Neuronal stem cell (in vitro differentiated cells): ENCODE data around the gene AFF3.
A peak's percentile ranks its signal among the peaks of the same experiment; 100 is the strongest.

Experiments
- DNase-seq: peaks from one replicate; pipeline ENCODE4 v3.0.0-alpha.2; 2013; ENCODE audit warnings: low spot score
- H2AFZ ChIP-seq: one replicate; pipeline ENCODE4 v1.6.1; 2013; ENCODE audit warnings: mild to moderate bottlenecking, low read length, inconsistent platforms
- H2AK5ac ChIP-seq: 2 replicates; pipeline ENCODE4 v1.6.1; 2013; ENCODE audit warnings: low read depth, mild to moderate bottlenecking, inconsistent platforms, low read length, moderate library complexity, mixed read lengths
- H2BK120ac ChIP-seq: 2 replicates; pipeline ENCODE4 v1.6.1; 2013; ENCODE audit warnings: low read depth, mild to moderate bottlenecking, inconsistent platforms, low read length, moderate library complexity, mixed read lengths
- H2BK12ac ChIP-seq: one replicate; pipeline ENCODE4 v1.6.1; 2013; ENCODE audit warnings: low read length, inconsistent platforms
- H2BK15ac ChIP-seq: 2 replicates; pipeline ENCODE4 v1.6.1; 2013; ENCODE audit warnings: mild to moderate bottlenecking, low read length, inconsistent platforms, mixed read lengths
- H2BK5ac ChIP-seq: one replicate; pipeline ENCODE4 v1.6.1; 2013; ENCODE audit warnings: inconsistent platforms, mild to moderate bottlenecking, low read length, moderate library complexity
- H3K14ac ChIP-seq: one replicate; pipeline ENCODE4 v1.6.1; 2013; ENCODE audit warnings: low read length, inconsistent platforms
- H3K18ac ChIP-seq: 2 replicates; pipeline ENCODE4 v1.6.1; 2013; ENCODE audit warnings: low read length, inconsistent platforms
- H3K23ac ChIP-seq: 2 replicates; pipeline ENCODE4 v1.6.1; 2013; ENCODE audit warnings: low read depth, mild to moderate bottlenecking, mixed read lengths, low read length, inconsistent platforms; ENCODE audit not compliant: poor library complexity
- H3K27ac ChIP-seq: replicated peaks from 3 replicates; pipeline ENCODE4 v1.5.1; 2013; ENCODE audit warnings: low read length, inconsistent platforms
- H3K27me3 ChIP-seq, 3 experiments: 2 replicates each; pipeline ENCODE4 v1.6.1; 2013; ENCODE audit warnings: low read length in 3 of 3, mild to moderate bottlenecking in 2 of 3, inconsistent platforms in 1 of 3, low read depth in 1 of 3, mixed read lengths in 1 of 3, moderate library complexity in 1 of 3; ENCODE audit not compliant: control insufficient read depth in 3 of 3, insufficient read depth in 3 of 3
- H3K36me3 ChIP-seq, 2 donors: replicated peaks in 1 of 2; 2 replicates each; pipeline ENCODE4 v1.6.1; 2013; ENCODE audit warnings: low read length in 2 of 2; ENCODE audit not compliant: control insufficient read depth in 2 of 2, insufficient read depth in 2 of 2
- H3K4ac ChIP-seq: 2 replicates; pipeline ENCODE4 v1.6.1; 2013; ENCODE audit warnings: inconsistent platforms, mild to moderate bottlenecking, low read length, moderate library complexity
- H3K4me1 ChIP-seq, 2 donors: 1 replicate in 1 of 2; 2 replicates in 1 of 2; pipeline ENCODE4 v1.6.1; 2013; ENCODE audit warnings: low read length in 2 of 2, low read depth in 1 of 2; ENCODE audit not compliant: control insufficient read depth in 2 of 2, insufficient read depth in 1 of 2
- H3K4me2 ChIP-seq: one replicate; pipeline ENCODE4 v1.6.1; 2013; ENCODE audit warnings: mild to moderate bottlenecking, low read length, inconsistent platforms; ENCODE audit not compliant: insufficient read depth, poor library complexity, severe bottlenecking
- H3K4me3 ChIP-seq, 2 donors: 2 replicates each; pipeline ENCODE4 v1.5.1; 2013; ENCODE audit warnings: low read length in 2 of 2, mild to moderate bottlenecking in 2 of 2, inconsistent platforms in 1 of 2, moderate library complexity in 1 of 2
- H3K79me1 ChIP-seq: one replicate; pipeline ENCODE4 v1.6.1; 2013; ENCODE audit warnings: low read depth, mild to moderate bottlenecking, inconsistent platforms, low read length, moderate library complexity
- H3K9ac ChIP-seq: one replicate; pipeline ENCODE4 v1.6.1; 2013; ENCODE audit warnings: mild to moderate bottlenecking, low read depth, low read length, inconsistent platforms; ENCODE audit not compliant: poor library complexity
- H3K9me3 ChIP-seq, 2 donors: replicated peaks in 1 of 2; 2 replicates each; pipeline versions ENCODE3 to v1.6.1; 2013; ENCODE audit warnings: low read length in 2 of 2, mild to moderate bottlenecking in 2 of 2, inconsistent platforms in 1 of 2, low read depth in 1 of 2, mixed read lengths in 1 of 2, moderate library complexity in 1 of 2; ENCODE audit not compliant: control insufficient read depth in 2 of 2, insufficient read depth in 1 of 2
- H4K8ac ChIP-seq: one replicate; pipeline ENCODE4 v1.6.1; 2013; ENCODE audit warnings: low read depth, mild to moderate bottlenecking, inconsistent platforms, low read length, moderate library complexity
- H4K91ac ChIP-seq: one replicate; pipeline ENCODE4 v1.6.1; 2013; ENCODE audit warnings: low read length, low read depth, mild to moderate bottlenecking, inconsistent platforms; ENCODE audit not compliant: poor library complexity
- WGBS, 2 donors: extraction: QIAGEN DNeasy Blood & Tissue Kit; methylation state at CpG; one replicate each; pipeline ENCODE4 v1.1.7; 2013; ENCODE audit warnings: missing lambda C conversion rate in 2 of 2, mixed read lengths in 1 of 2; ENCODE audit not compliant: insufficient read length in 2 of 2, insufficient replicate concordance in 1 of 2; ENCODE audit errors: extremely low coverage in 2 of 2; 5-methylcytosine and 5-hydroxymethylcytosine counted together

AFF3 gene

DNA sequence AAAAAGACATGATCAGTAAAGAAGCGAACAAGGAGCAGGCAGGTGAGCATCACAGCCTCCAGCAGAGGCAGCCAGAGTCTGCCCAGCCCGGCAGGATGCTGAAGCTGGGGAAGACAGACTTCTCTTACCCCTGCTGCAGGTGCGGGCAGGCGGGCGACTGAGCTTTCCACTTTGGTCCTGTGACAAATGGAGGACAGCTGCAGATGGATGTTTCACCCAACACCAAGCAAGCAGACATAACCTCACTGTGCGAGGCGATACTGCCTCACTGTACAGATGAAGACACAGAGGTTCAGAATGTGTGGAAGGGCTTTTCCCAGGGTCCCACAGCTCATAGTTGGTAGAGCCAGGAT is 251.0 kb downstream of the AFF3 start:
- Histone ChIP-seq H2BK12ac (no peak overlapping the region), H3K4me1 (peaks cover 12 to 18% of the 10 kb centered on the region in 2 donors), H3K9ac (no peak overlapping the region), H3K27me3 (no peaks in the 10 kb centered on the region), H2AK5ac (no peak overlapping the region), H2BK5ac (no peak overlapping the region), H2AFZ (peak overlapping the region; percentile 33), H3K4ac (no peak overlapping the region), H3K4me3 (no peak overlapping the region), H3K27ac (no peak overlapping the region), H3K14ac (no peak overlapping the region), H2BK120ac (no peak overlapping the region), H3K9me3 (no peaks in the 10 kb centered on the region), H4K8ac (no peak overlapping the region), H3K23ac (no peak overlapping the region), H4K91ac (no peak overlapping the region), H3K18ac (no peak overlapping the region), H3K79me1 (no peaks in the 10 kb centered on the region), H3K4me2 (no peak overlapping the region), H3K36me3 (no peaks in the 10 kb centered on the region), H2BK15ac (no peak overlapping the region)
- no CpG with 5 or more reads among the region's 7 CpGs for WGBS, 2 donors
- DNase-seq: no peak

DNA sequence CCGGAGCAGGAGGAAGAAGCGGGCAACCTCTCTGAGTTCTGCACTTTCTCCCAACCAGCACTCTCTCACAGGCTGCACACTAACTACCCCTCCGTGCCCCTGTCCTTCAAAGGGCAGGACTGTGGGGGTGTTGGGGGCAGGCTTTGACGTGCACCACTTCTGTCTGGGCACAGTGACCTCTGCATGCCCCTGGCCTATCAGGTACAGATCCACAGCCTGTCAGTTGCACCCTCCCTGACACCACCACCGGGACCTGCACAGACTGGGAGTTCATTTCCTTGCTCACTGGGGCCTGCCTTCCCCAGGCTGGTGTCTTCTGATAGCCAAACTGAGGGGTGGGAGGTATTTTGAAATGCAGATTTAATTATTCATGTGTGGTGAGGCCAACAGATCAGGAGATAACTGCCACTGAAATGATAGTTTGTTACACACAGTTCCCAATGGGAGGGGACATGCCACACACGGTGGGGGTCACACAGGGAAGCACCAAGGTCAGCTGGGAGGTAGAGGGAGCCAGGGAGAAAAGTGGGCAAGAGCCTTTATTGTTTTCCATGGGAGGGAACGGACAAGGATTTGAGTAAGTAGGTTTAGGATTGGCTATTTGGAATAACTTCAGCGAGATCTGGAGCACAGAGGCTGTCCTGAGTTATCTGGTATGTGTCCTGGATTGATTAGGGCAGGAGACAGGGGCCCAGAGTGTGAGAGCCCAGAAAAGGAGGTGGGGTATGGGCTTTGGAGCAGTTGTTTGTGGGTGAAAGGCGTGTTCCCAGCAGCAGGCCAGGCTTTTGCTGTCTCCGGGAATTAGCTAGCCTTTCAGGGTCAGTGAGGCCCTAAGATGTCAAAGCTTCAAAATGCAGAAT is 251.6 kb downstream of the AFF3 start:
- H2BK120ac ChIP-seq: no peak overlapping the region
- H3K27ac ChIP-seq: no peak overlapping the region
- DNase-seq: no peak
- peak overlapping the region; percentile 33 for H2AFZ ChIP-seq
- no peak overlapping the region for H4K91ac ChIP-seq
- H3K9ac ChIP-seq: no peak overlapping the region
- no peak overlapping the region for H3K4me3 ChIP-seq
- no peak overlapping the region for H2AK5ac ChIP-seq
- no peak overlapping the region for H3K4me2 ChIP-seq
- H2BK5ac ChIP-seq: no peak overlapping the region
- H2BK12ac ChIP-seq: no peak overlapping the region
- H3K18ac ChIP-seq: no peak overlapping the region
- H2BK15ac ChIP-seq: no peak overlapping the region
- H3K4me1 ChIP-seq: peaks cover 12 to 18% of the 10 kb centered on the region in 2 donors
- H3K4ac ChIP-seq: no peak overlapping the region
- no peaks in the 10 kb centered on the region for H3K27me3 ChIP-seq
- no peaks in the 10 kb centered on the region for H3K9me3 ChIP-seq
- H3K79me1 ChIP-seq: no peaks in the 10 kb centered on the region
- no peak overlapping the region for H4K8ac ChIP-seq
- no CpG with 5 or more reads among the region's 10 CpGs for WGBS, 2 donors
- H3K23ac ChIP-seq: no peak overlapping the region
- H3K14ac ChIP-seq: no peak overlapping the region
- H3K36me3 ChIP-seq: no peaks in the 10 kb centered on the region

DNA sequence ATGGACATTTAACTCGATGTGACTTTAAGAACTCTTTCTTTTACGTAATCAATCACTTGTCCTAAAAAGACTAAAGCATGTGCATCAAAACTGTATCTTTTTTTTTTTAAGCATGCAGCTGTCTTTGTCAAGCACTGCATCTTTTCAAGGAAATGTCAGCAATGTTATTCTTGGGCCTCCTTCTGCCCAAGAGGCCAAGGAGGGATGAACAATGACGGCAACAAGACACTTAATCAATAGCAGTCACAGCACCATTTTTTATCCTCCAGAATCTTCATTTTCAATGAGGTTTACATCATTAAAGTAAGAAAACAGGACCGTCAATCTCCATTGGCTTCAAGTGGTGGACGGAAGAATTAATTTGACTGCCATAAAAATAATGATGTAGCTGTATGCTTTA is 253.8 kb downstream of the AFF3 start:
- no peak for DNase-seq

DNA sequence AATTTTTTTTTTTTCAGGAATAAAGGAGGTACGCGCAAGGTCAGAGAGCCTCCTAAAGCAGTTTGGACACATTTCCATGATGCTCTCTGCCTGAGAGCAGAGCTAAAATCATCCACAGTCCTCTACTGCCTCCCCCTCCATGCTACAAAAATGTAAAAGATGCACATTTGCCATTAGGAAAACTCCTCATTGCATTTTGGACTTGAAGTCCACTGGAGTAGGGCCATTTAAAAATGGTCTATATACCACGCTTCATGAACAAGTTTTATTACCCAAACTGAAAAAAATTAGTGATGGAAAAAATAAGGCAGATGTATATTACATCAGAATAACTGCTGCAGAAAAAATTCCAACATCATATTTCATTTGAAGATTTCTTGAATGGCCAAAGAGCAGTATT is 256.0 kb downstream of the AFF3 start:
- H2BK120ac ChIP-seq: no peak overlapping the region
- H3K27ac ChIP-seq: no peak overlapping the region
- no peak overlapping the region for H3K4me2 ChIP-seq
- H2AFZ ChIP-seq: no peak overlapping the region
- H3K23ac ChIP-seq: no peak overlapping the region
- H4K8ac ChIP-seq: no peak overlapping the region
- H3K18ac ChIP-seq: no peak overlapping the region
- H3K36me3 ChIP-seq: no peaks in the 10 kb centered on the region
- H2AK5ac ChIP-seq: no peak overlapping the region
- H3K4ac ChIP-seq: no peak overlapping the region
- no peak overlapping the region for H3K14ac ChIP-seq
- H3K4me1 ChIP-seq: peaks cover 17 to 33% of the 10 kb centered on the region in 2 donors
- no peak overlapping the region for H2BK5ac ChIP-seq
- H4K91ac ChIP-seq: no peak overlapping the region
- no CpG with 5 or more reads among the region's 3 CpGs for WGBS, 2 donors
- H3K9me3 ChIP-seq: no peaks in the 10 kb centered on the region
- H2BK12ac ChIP-seq: no peak overlapping the region
- H3K4me3 ChIP-seq: no peak overlapping the region
- no peak overlapping the region for H2BK15ac ChIP-seq
- H3K27me3 ChIP-seq: no peaks in the 10 kb centered on the region
- DNase-seq: no peak
- H3K9ac ChIP-seq: no peak overlapping the region
- no peaks in the 10 kb centered on the region for H3K79me1 ChIP-seq

More for the DNA sequence above, 253.8 kb downstream of the AFF3 start:
- H3K23ac ChIP-seq: no peak overlapping the region
- no peak overlapping the region for H3K18ac ChIP-seq
- no peak overlapping the region for H3K9ac ChIP-seq
- H4K8ac ChIP-seq: no peak overlapping the region
- no CpG with 5 or more reads among the region's 5 CpGs for WGBS, 2 donors
- no peaks in the 10 kb centered on the region for H3K9me3 ChIP-seq
- no peaks in the 10 kb centered on the region for H3K79me1 ChIP-seq
- H3K36me3 ChIP-seq: no peaks in the 10 kb centered on the region
- H3K4me3 ChIP-seq: no peak overlapping the region
- no peak overlapping the region for H2AFZ ChIP-seq
- H3K4ac ChIP-seq: no peak overlapping the region
- no peak overlapping the region for H3K27ac ChIP-seq
- H2BK5ac ChIP-seq: no peak overlapping the region
- H3K14ac ChIP-seq: no peak overlapping the region
- no peak overlapping the region for H4K91ac ChIP-seq
- H2AK5ac ChIP-seq: no peak overlapping the region
- no peaks in the 10 kb centered on the region for H3K27me3 ChIP-seq
- no peak overlapping the region for H2BK15ac ChIP-seq
- H3K4me1 ChIP-seq: peaks cover 12 to 18% of the 10 kb centered on the region in 2 donors
- H3K4me2 ChIP-seq: no peak overlapping the region
- no peak overlapping the region for H2BK12ac ChIP-seq
- H2BK120ac ChIP-seq: no peak overlapping the region
